K562 (cell line): ENCODE measurements around the gene GAB2. TPM values are rescaled to one million over a fixed set of nuclear protein-coding genes. Genes with fewer than 3 reads are reported as not detected.

Source experiments
- ATF7 ChIP-seq: fragments of 450-650 bp; IDR thresholded peaks from 2 replicates; pipeline ENCODE4 v1.7.1; 2014; ENCODE audit warnings: mild to moderate bottlenecking, moderate library complexity
- CREB1 ChIP-seq, 2 experiments: sonication (generic) in 1 of 2; formaldehyde crosslinking in 1 of 2; IDR thresholded peaks; 2 replicates each; pipeline versions ENCODE4 v1.6.1 to v1.8.0; 2012 to 2022; ENCODE audit warnings: inconsistent platforms in 1 of 2, mild to moderate bottlenecking in 1 of 2, missing genetic modification reagents in 1 of 2, moderate library complexity in 1 of 2
- CREBBP ChIP-seq: IDR thresholded peaks from one replicate; pipeline ENCODE4 v1.6.1; 2012; ENCODE audit warnings: low read depth, mild to moderate bottlenecking, control low read depth, inconsistent platforms, low read length
- GTF2E2 ChIP-seq: fragments of 200-800 bp; sonication (Bioruptor generic); IDR thresholded peaks from 2 replicates; pipeline ENCODE4 v1.6.1; 2016; ENCODE audit warnings: missing genetic modification characterization, missing compliant biosample characterization
- IRF2 ChIP-seq: sonication (generic); formaldehyde crosslinking; IDR thresholded peaks from 2 replicates; pipeline ENCODE4 v1.8.1; 2022; ENCODE audit warnings: mild to moderate bottlenecking, missing genetic modification reagents
- NFIC ChIP-seq: fragments of 450-650 bp; IDR thresholded peaks from 2 replicates; pipeline ENCODE4 v1.6.1; 2017; ENCODE audit warnings: mild to moderate bottlenecking, inconsistent platforms
- ZNF175 ChIP-seq: fragments of 200-800 bp; sonication (Bioruptor generic); IDR thresholded peaks from 2 replicates; pipeline ENCODE4 v1.6.1; 2016; ENCODE audit warnings: low read depth, mild to moderate bottlenecking, missing genetic modification characterization, missing compliant biosample characterization
- ZNF644 ChIP-seq: fragments of 200-800 bp; sonication (Bioruptor generic); IDR thresholded peaks from 2 replicates; pipeline ENCODE4 v1.6.1; 2016; ENCODE audit warnings: low read depth, missing genetic modification characterization, missing compliant biosample characterization
- polyA plus RNA-seq, 8 experiments: library from polyadenylated mRNA; depleted of rRNA in 4 of 8; stranded (reverse) in 5 of 8; unstranded in 3 of 8; fragments of >200 nt; fragmentation: Nextera tagmentation in 2 of 8; fragmentation: Illumina TruSeq in 1 of 8; extraction: Ambion mirVana in 2 of 8; extraction: Trizol in 1 of 8; gene quantifications; 2 replicates each; pipeline versions ENCODE4 v1.2.1 to v1.2.3, GENCODE V29; 2011 to 2014; ENCODE audit warnings: inconsistent platforms in 1 of 8, missing spikeins in 1 of 8
- total RNA-seq, 7 experiments: library from RNA; depleted of rRNA in 6 of 7; stranded (reverse); fragments of >200 nt in 6 of 7; fragmentation: Illumina TruSeq in 2 of 7; extraction: Trizol in 2 of 7; gene quantifications; 2 replicates each; pipeline versions ENCODE4 v1.2.1 to v1.2.3, GENCODE V29; 2011 to 2021; ENCODE audit warnings: low replicate concordance in 1 of 7
- TF ChIP-seq, protein P1 (sequence below): fragments of 450-650 bp; IDR thresholded peaks from 2 replicates; pipeline ENCODE4 v1.6.1; 2014; ENCODE audit warnings: low read depth, mild to moderate bottlenecking, moderate library complexity, borderline replicate concordance
- TF ChIP-seq, protein P2 (sequence below), 2 experiments: fragments of 450-650 bp; IDR thresholded peaks; 2 replicates each; pipeline ENCODE4 v1.6.1; 2018; ENCODE audit warnings: mild to moderate bottlenecking in 2 of 2, low read depth in 1 of 2; ENCODE audit not compliant: partially characterized antibody in 2 of 2

The GAB2 gene
- total and polyA plus RNA-seq, 9 of the 15 experiments (the other 6 are each of a cell fraction or from before 2014, with no cell fraction given), result 2.3 to 35.2 (median 16.1) TPM

- peak; percentile 9; the same call in 1 of the 2 replicates for TF ChIP-seq CREB1 (IDR thresholded peaks at IDR 0.05)
- no peak for TF ChIP-seq CREB1 (CRISPR knock-in tag; IDR thresholded peaks at IDR 0.05)
- TF ChIP-seq ATF7, result peak; percentile 71; the same call in 1 of the 2 replicates
- no peak for TF ChIP-seq IRF2
- TF ChIP-seq CREBBP, result no peak
- TF ChIP-seq ZNF644 (tag), result peak; percentile 97; the same call in 1 of the 2 replicates
- TF ChIP-seq GTF2E2 (tag), result 0 out of 2 replicates have a peak, but pooled peaks have one; percentile 30
- peak; percentile 89; the same call in 1 of the 2 replicates for TF ChIP-seq ZNF175
- 0 out of 2 replicates have a peak, but pooled peaks have one; percentile 21 for TF ChIP-seq NFIC
- TF ChIP-seq, protein P1, sequence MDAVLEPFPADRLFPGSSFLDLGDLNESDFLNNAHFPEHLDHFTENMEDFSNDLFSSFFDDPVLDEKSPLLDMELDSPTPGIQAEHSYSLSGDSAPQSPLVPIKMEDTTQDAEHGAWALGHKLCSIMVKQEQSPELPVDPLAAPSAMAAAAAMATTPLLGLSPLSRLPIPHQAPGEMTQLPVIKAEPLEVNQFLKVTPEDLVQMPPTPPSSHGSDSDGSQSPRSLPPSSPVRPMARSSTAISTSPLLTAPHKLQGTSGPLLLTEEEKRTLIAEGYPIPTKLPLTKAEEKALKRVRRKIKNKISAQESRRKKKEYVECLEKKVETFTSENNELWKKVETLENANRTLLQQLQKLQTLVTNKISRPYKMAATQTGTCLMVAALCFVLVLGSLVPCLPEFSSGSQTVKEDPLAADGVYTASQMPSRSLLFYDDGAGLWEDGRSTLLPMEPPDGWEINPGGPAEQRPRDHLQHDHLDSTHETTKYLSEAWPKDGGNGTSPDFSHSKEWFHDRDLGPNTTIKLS, result 0 out of 2 replicates have a peak, but pooled peaks have one; percentile 41
- TF ChIP-seq, protein P2, sequence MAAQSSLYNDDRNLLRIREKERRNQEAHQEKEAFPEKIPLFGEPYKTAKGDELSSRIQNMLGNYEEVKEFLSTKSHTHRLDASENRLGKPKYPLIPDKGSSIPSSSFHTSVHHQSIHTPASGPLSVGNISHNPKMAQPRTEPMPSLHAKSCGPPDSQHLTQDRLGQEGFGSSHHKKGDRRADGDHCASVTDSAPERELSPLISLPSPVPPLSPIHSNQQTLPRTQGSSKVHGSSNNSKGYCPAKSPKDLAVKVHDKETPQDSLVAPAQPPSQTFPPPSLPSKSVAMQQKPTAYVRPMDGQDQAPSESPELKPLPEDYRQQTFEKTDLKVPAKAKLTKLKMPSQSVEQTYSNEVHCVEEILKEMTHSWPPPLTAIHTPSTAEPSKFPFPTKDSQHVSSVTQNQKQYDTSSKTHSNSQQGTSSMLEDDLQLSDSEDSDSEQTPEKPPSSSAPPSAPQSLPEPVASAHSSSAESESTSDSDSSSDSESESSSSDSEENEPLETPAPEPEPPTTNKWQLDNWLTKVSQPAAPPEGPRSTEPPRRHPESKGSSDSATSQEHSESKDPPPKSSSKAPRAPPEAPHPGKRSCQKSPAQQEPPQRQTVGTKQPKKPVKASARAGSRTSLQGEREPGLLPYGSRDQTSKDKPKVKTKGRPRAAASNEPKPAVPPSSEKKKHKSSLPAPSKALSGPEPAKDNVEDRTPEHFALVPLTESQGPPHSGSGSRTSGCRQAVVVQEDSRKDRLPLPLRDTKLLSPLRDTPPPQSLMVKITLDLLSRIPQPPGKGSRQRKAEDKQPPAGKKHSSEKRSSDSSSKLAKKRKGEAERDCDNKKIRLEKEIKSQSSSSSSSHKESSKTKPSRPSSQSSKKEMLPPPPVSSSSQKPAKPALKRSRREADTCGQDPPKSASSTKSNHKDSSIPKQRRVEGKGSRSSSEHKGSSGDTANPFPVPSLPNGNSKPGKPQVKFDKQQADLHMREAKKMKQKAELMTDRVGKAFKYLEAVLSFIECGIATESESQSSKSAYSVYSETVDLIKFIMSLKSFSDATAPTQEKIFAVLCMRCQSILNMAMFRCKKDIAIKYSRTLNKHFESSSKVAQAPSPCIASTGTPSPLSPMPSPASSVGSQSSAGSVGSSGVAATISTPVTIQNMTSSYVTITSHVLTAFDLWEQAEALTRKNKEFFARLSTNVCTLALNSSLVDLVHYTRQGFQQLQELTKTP (IDR thresholded peaks at IDR 0.05; ENCODE audit: low read depth in 1 of 2, partially characterized antibody in 2 of 2), result peak in 1 of 2 experiments; percentile 30
- TF ChIP-seq, all 486 proteins: peak for 108
These were observed 416 bp upstream of the GAB2 start (continued) for GRCh38 chr11:78417888-78418583.
